ENCODE data around the gene FLNC. TPM values are rescaled to one million over a fixed set of nuclear protein-coding genes. Genes with fewer than 3 reads are reported as not detected.

The FLNC gene
- total RNA-seq, 4 donors from 2014 or later = 4.2 to 23.1 (median 6.5) TPM

DNA sequence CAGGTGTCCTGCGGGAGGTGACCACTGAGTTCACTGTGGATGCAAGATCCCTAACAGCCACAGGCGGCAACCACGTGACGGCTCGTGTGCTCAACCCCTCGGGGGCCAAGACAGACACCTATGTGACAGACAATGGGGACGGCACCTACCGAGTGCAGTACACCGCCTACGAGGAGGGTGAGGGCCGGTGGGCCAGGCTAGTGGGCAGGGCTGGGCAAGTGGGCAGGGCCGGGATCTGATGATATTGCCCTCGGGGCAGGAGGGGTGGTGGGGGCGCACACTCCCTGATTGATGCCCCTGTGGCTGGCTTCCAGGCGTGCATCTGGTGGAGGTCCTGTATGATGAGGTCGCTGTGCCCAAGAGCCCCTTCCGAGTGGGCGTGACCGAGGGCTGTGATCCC, 15.8 kb downstream of the FLNC start:
- Histone ChIP-seq H3K4me1 (no peaks in the 10 kb centered on the region), H3K27ac (no peak overlapping the region), H3K36me3 (peaks cover 0 to 17% (median 0%) of the 10 kb centered on the region in 3 donors), H3K9me3 (no peaks in the 10 kb centered on the region), H3K27me3 (no peaks in the 10 kb centered on the region), H3K4me3 (no peak overlapping the region)
- TF ChIP-seq POLR2A (IDR thresholded peaks at IDR 0.05) = no peak
- TF ChIP-seq, protein P1, sequence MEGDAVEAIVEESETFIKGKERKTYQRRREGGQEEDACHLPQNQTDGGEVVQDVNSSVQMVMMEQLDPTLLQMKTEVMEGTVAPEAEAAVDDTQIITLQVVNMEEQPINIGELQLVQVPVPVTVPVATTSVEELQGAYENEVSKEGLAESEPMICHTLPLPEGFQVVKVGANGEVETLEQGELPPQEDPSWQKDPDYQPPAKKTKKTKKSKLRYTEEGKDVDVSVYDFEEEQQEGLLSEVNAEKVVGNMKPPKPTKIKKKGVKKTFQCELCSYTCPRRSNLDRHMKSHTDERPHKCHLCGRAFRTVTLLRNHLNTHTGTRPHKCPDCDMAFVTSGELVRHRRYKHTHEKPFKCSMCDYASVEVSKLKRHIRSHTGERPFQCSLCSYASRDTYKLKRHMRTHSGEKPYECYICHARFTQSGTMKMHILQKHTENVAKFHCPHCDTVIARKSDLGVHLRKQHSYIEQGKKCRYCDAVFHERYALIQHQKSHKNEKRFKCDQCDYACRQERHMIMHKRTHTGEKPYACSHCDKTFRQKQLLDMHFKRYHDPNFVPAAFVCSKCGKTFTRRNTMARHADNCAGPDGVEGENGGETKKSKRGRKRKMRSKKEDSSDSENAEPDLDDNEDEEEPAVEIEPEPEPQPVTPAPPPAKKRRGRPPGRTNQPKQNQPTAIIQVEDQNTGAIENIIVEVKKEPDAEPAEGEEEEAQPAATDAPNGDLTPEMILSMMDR (IDR thresholded peaks at IDR 0.05) = no peak
- DNase-seq = no peak

DNA sequence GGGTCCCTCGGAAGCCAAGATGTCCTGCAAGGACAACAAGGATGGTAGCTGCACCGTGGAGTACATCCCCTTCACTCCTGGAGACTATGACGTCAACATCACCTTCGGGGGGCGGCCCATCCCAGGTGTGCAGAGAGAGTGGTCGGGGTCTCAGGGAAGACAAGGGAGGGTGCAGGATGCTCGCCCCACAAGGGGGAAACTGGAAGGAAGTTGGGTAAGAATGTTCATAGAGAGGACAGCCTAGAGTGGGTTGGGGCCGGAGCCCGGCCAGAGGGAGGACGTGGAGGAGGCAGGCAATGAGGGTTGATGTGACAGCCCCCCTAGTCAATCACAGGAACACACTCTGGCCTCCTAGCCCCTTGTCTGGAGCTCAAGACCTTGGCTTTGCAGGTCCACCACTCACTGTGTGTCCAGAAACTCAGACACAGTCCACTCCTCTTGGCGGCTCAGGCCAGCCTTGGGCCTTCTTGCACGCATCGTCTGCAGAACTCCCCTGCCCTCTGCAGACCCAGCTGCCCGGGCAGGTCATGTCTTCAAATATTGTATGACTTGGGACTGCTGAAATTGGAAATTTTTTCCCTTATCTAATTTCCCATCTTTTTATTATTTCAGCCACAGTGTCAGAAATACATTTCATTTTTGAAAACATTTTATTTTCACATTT, 16.7 kb downstream of the FLNC start:
- Histone ChIP-seq H3K36me3 (peaks cover 0 to 24% (median 0%) of the 10 kb centered on the region in 3 donors), H3K27me3 (no peaks in the 10 kb centered on the region), H3K4me1 (no peaks in the 10 kb centered on the region), H3K9me3 (no peaks in the 10 kb centered on the region), H3K4me3 (no peak overlapping the region), H3K27ac (no peak overlapping the region)
- DNase-seq = no peak
- TF ChIP-seq POLR2A (IDR thresholded peaks at IDR 0.05) = no peak
- TF ChIP-seq, protein P1 (IDR thresholded peaks at IDR 0.05) = no peak

DNA sequence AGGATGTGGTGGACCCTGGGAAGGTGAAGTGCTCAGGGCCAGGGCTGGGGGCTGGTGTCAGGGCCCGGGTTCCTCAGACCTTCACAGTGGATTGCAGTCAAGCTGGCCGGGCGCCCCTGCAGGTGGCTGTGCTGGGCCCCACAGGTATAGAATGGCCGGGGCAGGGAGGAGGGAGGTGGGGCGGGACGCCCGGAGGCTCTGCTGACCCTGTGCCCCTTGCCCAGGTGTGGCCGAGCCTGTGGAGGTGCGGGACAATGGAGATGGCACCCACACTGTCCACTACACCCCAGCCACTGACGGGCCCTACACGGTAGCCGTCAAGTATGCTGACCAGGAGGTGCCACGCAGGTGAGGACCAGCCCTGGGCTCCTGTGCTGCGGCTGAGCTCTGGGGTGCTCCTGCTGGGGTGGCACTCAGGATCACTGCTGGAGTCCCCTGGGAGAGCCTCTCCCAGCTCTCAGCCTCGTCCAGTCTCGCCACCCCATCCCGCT, 17.6 kb downstream of the FLNC start:
- no peak for DNase-seq
- Histone ChIP-seq H3K9me3 (no peaks in the 10 kb centered on the region), H3K36me3 (peaks cover 0 to 31% (median 0%) of the 10 kb centered on the region in 3 donors), H3K27ac (no peak overlapping the region), H3K4me1 (no peaks in the 10 kb centered on the region), H3K27me3 (no peaks in the 10 kb centered on the region), H3K4me3 (no peak overlapping the region)
- TF ChIP-seq POLR2A (IDR thresholded peaks at IDR 0.05) = no peak
- TF ChIP-seq, protein P1 (IDR thresholded peaks at IDR 0.05) = no peak

DNA sequence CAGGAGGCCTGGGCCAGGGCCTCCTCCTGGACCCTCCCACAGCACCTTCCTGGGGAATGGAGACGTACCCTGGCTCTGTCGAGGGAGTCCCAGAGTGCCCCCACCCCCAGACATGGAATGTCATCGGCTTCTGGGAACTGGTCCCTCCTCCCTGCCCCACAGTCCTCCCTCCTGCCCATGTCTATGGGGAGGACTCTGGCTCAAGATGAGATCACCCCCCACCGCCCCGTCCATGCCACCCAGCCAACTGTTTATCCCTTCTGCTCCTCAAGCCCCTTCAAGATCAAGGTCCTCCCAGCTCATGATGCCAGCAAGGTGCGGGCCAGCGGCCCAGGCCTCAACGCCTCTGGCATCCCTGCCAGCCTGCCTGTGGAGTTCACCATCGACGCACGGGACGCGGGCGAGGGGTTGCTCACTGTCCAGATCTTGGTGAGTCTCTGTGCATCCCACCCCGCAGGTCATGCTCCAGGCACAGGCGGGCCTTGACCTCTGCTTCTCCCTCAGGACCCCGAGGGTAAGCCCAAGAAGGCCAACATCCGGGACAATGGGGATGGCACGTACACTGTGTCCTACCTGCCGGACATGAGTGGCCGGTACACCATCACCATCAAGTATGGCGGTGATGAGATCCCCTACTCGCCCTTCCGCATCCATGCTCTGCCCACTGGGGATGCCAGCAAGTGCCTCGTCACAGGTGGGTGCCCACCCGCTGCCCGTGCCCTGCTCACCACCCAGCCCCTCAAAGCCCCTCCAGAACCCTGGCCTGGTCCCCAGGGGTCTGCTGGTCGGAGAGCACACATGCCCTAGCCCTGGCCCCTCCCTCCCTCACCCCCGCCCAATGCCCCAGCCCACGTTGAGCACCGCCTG, 18.3 kb downstream of the FLNC start:
- DNase-seq = no peak
- no peak for TF ChIP-seq POLR2A (IDR thresholded peaks at IDR 0.05)
- TF ChIP-seq, protein P1 (IDR thresholded peaks at IDR 0.05) = no peak
- H3K36me3 ChIP-seq = peaks cover 0 to 31% (median 0%) of the 10 kb centered on the region in 3 donors
- no peak overlapping the region for H3K27ac ChIP-seq
- H3K9me3 ChIP-seq = no peaks in the 10 kb centered on the region
- H3K27me3 ChIP-seq = no peaks in the 10 kb centered on the region
- H3K4me3 ChIP-seq = no peak overlapping the region
- H3K4me1 ChIP-seq = no peaks in the 10 kb centered on the region

- peaks cover 0 to 31% (median 0%) of the 10 kb centered on the region in 3 donors for H3K36me3 ChIP-seq
Measured at GRCh38 chr7:128849156-128849515, 18.9 kb downstream of the FLNC start.

More at GRCh38 chr7:128849156-128849515, 18.9 kb downstream of the FLNC start:
- TF ChIP-seq, protein P1 (IDR thresholded peaks at IDR 0.05) = no peak
- no peak for TF ChIP-seq POLR2A (IDR thresholded peaks at IDR 0.05)
- Histone ChIP-seq H3K27ac (no peak overlapping the region), H3K4me1 (no peaks in the 10 kb centered on the region), H3K9me3 (no peaks in the 10 kb centered on the region), H3K27me3 (no peaks in the 10 kb centered on the region), H3K4me3 (no peak overlapping the region)
- no peak for DNase-seq
